H1 (cell line): ENCODE data around the gene TRIM44. TPM values are rescaled to one million over a fixed set of nuclear protein-coding genes. Genes with fewer than 3 reads are reported as not detected.

Experiments
- CHD7 ChIP-seq: fragments of 300-600 bp; sonication (generic); IDR thresholded peaks from 2 replicates; pipeline ENCODE4 v1.7.1; 2012; ENCODE audit warnings: low read length, moderate library complexity, mild to moderate bottlenecking, inconsistent platforms; ENCODE audit not compliant: insufficient replicate concordance
- JUND ChIP-seq: IDR thresholded peaks from 2 replicates; pipeline ENCODE4 v1.6.1; 2011; ENCODE audit warnings: mild to moderate bottlenecking, improper control_type of control experiment, low read length
- TEAD4 ChIP-seq: IDR thresholded peaks from 2 replicates; pipeline ENCODE4 v1.6.1; 2012; ENCODE audit warnings: low read depth, low read length, inconsistent platforms, mixed read lengths
- ZNF274 ChIP-seq: IDR thresholded peaks from 2 replicates; pipeline ENCODE4 v1.7.0; 2012; ENCODE audit warnings: low read length, borderline replicate concordance; ENCODE audit errors: extremely low read depth
- polyA plus RNA-seq, 7 experiments: library from polyadenylated mRNA; depleted of rRNA in 3 of 7; stranded (reverse) in 5 of 7; unstranded in 2 of 7; fragments of >200 nt in 5 of 7; fragments of 200-250 nt in 2 of 7; gene quantifications; 1 replicate in 5 of 7; 2 replicates in 1 of 7; 4 replicates in 1 of 7; pipeline versions ENCODE4 v1.2.1 to v1.2.3, GENCODE V29; 2011 to 2013; ENCODE audit warnings: missing spikeins in 2 of 7, mixed read lengths in 2 of 7
- total RNA-seq: library from RNA; stranded (reverse); fragmentation: NEBNext Ultra II Directional; extraction: Animal tissue kit (Norgen Biotek cat#: 25700); gene quantifications from 2 replicates; pipeline ENCODE4 v1.2.1, GENCODE V29; 2021
- TF ChIP-seq, protein P1 (sequence below): IDR thresholded peaks from 2 replicates; pipeline ENCODE4 v1.6.1; 2012; ENCODE audit warnings: low read length, inconsistent platforms

TRIM44 gene
- total and polyA plus RNA-seq, 2 of the 8 experiments (the other 6 are each of a cell fraction or from before 2014, with no cell fraction given), result 13.9 to 34.4 TPM

- TF ChIP-seq, protein P1, sequence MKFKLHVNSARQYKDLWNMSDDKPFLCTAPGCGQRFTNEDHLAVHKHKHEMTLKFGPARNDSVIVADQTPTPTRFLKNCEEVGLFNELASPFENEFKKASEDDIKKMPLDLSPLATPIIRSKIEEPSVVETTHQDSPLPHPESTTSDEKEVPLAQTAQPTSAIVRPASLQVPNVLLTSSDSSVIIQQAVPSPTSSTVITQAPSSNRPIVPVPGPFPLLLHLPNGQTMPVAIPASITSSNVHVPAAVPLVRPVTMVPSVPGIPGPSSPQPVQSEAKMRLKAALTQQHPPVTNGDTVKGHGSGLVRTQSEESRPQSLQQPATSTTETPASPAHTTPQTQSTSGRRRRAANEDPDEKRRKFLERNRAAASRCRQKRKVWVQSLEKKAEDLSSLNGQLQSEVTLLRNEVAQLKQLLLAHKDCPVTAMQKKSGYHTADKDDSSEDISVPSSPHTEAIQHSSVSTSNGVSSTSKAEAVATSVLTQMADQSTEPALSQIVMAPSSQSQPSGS, result no peak
- TF ChIP-seq JUND (no peak), CHD7 (no peak), ZNF274 (no peak), TEAD4 (no peak)
- TF ChIP-seq, all 59 proteins: peak for 0
Observed at GRCh38 chr11:35740061-35740799, 77.7 kb downstream of the TRIM44 start (continued).
